GM12865 (cell line): Measurements from ENCODE around the gene MACF1.
"Not testable (repeated sequence)": the region's sequence is repeated elsewhere in the genome, so short reads cannot be mapped to it uniquely, and the experiment has no call there.

Experiments used
- DNase-seq: peaks from one replicate; pipeline ENCODE4 v3.0.0; 2010; ENCODE audit warnings: low read depth
- H3K4me3 ChIP-seq: 2 replicates; pipeline ENCODE4 v1.5.1; 2011; ENCODE audit warnings: mild to moderate bottlenecking, low read depth, low read length, control low read depth
- TF ChIP-seq, protein P1 (sequence below): IDR thresholded peaks from 2 replicates; pipeline ENCODE4 v1.5.1; 2011; ENCODE audit warnings: low read length, control low read depth, low read depth, inconsistent platforms; ENCODE audit not compliant: insufficient read depth; ENCODE audit errors: missing control alignments

The MACF1 gene

DNA sequence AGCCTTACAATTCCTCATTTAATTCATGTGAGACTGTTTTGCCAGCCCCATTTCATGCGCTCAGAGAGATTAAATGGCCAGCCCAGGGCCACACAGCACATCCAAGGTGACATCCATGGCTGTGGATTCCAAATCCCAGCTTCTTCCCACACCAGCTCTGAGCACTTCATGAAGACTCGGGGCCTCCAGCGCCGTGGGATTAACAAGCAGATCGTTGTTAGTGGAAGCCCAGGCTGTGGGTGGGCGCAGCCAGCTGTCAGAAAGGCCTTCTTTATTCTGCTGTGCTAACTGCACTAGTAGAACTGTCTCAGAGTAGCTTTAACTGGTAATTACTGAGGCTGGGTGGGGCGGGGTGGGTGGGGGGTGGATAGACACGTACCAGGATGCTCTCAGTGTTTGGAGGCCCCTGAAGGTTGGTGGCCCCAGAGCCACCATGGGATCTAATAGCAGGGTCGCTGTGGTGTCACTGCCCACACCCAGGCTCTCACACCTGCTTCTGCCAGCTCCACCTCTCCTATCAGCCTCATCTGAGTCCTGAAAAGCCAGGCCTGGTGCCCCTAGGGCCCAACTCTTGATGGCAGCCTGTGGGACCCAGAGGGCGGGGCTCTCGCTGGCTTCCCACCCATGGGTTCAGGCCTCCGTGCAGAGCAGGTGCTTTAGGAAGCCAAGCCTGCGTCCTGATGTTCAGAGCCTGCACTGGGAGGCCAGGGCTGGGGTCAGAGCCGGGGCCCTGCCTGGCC, 290.3 kb downstream of the MACF1 start:
- no peak overlapping the region for H3K4me3 ChIP-seq
- TF ChIP-seq, protein P1, sequence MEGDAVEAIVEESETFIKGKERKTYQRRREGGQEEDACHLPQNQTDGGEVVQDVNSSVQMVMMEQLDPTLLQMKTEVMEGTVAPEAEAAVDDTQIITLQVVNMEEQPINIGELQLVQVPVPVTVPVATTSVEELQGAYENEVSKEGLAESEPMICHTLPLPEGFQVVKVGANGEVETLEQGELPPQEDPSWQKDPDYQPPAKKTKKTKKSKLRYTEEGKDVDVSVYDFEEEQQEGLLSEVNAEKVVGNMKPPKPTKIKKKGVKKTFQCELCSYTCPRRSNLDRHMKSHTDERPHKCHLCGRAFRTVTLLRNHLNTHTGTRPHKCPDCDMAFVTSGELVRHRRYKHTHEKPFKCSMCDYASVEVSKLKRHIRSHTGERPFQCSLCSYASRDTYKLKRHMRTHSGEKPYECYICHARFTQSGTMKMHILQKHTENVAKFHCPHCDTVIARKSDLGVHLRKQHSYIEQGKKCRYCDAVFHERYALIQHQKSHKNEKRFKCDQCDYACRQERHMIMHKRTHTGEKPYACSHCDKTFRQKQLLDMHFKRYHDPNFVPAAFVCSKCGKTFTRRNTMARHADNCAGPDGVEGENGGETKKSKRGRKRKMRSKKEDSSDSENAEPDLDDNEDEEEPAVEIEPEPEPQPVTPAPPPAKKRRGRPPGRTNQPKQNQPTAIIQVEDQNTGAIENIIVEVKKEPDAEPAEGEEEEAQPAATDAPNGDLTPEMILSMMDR = no peak
- DNase-seq = no peak

DNA sequence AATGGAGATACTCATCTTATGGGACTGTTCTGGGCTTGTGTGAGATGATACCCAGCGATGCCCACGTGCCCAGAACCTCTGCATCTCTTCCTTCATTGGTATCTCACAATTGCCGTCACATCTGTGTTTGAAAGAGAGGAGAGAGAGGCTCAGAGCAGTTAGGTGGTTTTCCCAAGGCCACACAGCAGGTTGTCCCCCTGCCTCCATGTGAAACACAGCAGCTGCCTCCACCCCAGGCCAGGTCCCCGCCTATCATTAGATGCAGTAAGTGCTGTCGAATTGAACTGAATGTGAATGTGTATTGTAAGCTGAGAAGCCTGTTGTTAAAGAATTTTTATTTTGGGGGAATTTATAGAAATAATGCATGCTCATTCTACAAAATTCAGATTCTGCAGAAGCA, 292.0 kb downstream of the MACF1 start:
- not testable (repeated sequence) for H3K4me3 ChIP-seq, DNase-seq

DNA sequence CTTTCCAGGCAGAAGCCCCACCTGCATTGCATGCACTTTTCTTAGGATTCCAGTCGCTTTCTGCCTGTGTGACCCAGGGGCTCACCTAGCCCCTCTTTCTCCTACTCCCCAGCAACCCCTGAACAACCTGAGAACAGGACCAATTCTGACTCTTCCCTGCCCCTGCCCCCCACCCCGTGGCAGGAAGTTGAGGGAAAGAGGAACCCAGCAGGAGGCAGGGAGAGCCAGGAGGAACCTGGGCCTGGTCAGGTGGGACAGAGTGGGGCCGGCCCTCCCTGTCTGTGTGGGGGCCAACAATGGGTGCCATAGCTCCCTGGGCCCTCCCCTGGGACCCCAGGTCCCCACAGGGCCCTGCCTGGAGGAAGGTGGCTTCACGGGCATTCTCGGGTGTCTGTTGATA, 293.1 kb downstream of the MACF1 start:
- DNase-seq = no peak
- H3K4me3 ChIP-seq = no peak overlapping the region
- TF ChIP-seq, protein P1 = no peak

DNA sequence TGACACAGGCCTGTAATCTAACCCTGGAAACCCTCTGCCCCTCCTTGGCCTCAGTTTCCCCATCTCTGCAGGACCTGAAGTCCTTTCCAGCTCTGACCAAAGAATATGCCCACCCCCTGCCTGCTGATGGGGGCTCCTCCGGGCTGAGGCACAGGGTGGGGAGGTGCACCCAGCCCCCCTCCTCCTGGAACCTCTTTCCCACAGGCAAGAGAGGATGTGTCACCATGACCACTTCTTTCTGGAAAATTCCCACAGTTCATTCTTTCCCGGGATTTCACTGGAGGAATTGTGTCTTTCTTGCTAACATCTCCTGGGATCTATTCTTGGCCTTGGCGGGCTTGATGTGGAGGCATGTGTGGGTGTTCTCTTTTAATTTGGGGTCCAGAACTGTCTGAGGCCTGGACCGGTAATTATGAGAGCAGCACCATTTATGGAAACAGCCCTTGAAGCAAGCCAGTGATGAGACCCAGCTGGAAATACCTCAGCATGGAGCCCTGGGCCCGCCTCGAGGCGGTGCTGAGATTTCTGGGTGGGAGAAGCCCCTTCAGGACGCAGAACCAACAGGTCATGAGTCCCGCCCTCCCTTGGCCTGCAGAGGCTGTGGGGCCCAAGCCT, 293.7 kb downstream of the MACF1 start:
- DNase-seq, H3K4me3 ChIP-seq: not testable (repeated sequence)

DNA sequence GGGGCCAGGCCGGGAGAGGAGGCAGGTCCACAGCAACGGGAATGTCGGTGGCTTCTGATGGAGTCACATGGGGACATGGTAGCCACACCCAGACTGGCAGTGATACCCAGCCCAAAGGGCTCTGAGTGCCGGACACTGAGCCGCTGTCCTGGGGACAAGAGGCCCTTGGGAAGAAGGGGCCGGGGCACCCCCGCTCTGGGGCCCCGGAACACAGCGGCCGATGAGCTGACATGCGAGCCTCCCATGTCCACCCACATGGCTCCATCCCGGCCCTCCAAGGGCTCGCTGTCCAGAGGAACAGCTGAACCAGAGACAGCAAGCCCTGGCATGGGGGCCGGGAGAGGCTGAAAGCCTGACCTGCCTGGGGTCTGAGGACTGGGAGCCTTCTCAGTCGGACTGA, 294.3 kb downstream of the MACF1 start:
- H3K4me3 ChIP-seq, DNase-seq: not testable (repeated sequence)

DNA sequence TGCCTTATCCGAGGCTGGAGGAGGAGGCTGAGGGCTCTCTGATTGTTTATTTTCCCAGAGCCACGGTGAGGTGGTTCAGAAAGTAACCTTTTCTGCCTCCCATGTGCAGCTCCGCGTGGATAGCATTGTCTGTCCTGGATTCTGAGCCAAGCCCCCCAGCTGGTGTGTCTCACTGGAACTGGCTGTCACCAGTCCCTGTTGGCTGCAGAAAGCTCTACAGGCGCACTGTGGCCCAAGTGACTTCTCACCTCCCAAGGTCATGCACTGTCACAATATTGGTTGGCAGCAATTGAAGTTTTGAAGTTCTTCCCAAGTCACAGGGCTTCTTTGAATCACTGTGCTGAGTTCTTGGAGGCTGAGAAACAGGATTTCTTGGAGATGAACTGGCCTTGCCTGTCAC, 295.2 kb downstream of the MACF1 start:
- H3K4me3 ChIP-seq = no peak overlapping the region
- TF ChIP-seq, protein P1 = no peak
- no peak for DNase-seq

DNA sequence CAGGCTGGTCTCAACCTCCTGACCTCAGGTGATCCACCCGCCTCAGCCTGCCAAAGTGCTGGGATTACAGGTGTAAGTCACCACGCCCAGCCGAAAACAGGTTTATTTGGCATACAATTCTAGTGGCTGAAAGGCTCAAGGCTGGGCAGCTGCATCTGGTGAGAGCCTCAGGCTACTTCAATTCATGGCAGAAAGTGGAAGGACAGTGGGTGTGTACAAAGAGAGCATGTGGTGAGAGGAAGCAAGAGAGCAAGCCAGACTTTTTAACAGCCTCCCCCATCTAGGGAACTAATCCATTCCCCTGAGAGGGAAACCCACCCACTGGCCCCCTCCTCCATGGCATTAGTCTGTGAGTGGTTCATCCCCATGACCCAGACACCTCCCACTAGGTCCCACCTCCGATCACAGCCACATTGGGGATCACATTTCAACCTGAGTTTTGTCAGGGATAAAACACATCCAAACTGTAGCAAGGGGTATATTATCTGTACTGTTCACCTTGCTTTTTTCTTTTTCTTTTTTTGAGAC, 296.4 kb downstream of the MACF1 start:
- DNase-seq = no peak
- TF ChIP-seq, protein P1 = no peak
- H3K4me3 ChIP-seq = no peak overlapping the region

DNA sequence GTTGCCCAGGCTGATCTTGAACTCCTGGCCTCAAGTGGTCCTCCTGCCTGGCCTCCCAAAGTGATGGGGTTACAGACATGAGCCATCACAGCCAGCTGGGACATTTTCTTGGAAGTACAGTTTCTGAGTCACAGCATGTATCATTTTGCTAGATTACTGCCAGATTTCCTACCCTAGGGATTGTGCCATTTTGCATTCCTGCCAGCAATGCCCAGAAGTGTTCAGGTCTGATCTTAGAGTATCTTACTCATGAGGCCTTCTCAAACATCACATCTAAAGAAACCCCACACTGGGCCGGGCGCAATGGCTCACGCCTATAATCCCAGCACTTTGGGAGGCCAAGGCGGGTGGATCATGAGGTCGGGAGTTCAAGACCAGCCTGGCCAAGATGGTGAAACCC, 297.2 kb downstream of the MACF1 start:
- H3K4me3 ChIP-seq = no peak overlapping the region
- no peak for DNase-seq
- TF ChIP-seq, protein P1 = no peak

DNA sequence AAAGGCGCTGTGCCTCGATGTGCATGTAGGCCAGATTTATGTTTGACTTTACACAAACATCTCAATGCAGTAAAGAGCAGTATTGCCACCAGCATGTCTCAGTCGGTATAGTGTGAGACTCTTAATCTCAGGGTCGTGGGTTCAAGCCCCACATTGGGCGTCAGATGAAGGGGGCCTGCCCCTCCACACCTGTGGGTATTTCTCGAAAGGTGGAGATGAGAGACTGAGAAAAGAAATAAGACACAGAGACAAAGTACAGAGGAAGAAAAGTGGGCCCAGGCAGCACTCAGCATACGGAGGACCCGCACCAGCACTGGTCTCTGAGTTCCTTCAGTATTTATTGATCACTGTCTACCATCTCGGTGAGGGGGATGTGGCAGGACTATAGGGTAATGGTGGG, 299.9 kb downstream of the MACF1 start:
- H3K4me3 ChIP-seq, DNase-seq: not testable (repeated sequence)
